Astrocyte (in vitro differentiated cells and primary cell): ENCODE measurements around the gene TRPC4AP. TPM values are rescaled to one million over a fixed set of nuclear protein-coding genes. Genes with fewer than 3 reads are reported as not detected.

Experiments
- DNase-seq: peaks from one replicate; pipeline ENCODE4 v3.0.0-alpha.2; 2010; ENCODE audit warnings: low read depth
- FAIRE-seq: peaks from 2 replicates; lab custom pipeline; 2011; peaks lifted over from hg19 to GRCh38; lab: Jason Lieb, UNC
- H2AFZ ChIP-seq: 2 replicates; pipeline ENCODE4 v1.6.0; 2012; ENCODE audit warnings: low read depth, low read length, inconsistent platforms
- H3K27ac ChIP-seq: 2 replicates; pipeline ENCODE4 v1.5.1; 2011; ENCODE audit warnings: low read depth, low read length, inconsistent platforms
- H3K27me3 ChIP-seq: 2 replicates; pipeline ENCODE4 v1.6.0; 2011; ENCODE audit warnings: low read length, inconsistent platforms; ENCODE audit not compliant: insufficient read depth
- H3K36me3 ChIP-seq: 2 replicates; pipeline ENCODE4 v1.5.1; 2011; ENCODE audit warnings: low read length, inconsistent platforms; ENCODE audit not compliant: insufficient read depth
- H3K4me1 ChIP-seq: 2 replicates; pipeline ENCODE4 v1.5.1; 2011; ENCODE audit warnings: low read length, inconsistent platforms; ENCODE audit not compliant: insufficient read depth
- H3K4me2 ChIP-seq: 2 replicates; pipeline ENCODE4 v1.6.0; 2012; ENCODE audit warnings: low read length, inconsistent platforms
- H3K4me3 ChIP-seq: 2 replicates; pipeline ENCODE4 v1.5.1; 2011; ENCODE audit warnings: low read depth, mild to moderate bottlenecking, low read length, inconsistent platforms; ENCODE audit not compliant: insufficient read depth
- H3K79me2 ChIP-seq: 2 replicates; pipeline ENCODE4 v1.6.0; 2012; ENCODE audit warnings: mild to moderate bottlenecking, low read length, inconsistent platforms; ENCODE audit not compliant: insufficient read depth
- H3K9ac ChIP-seq: 2 replicates; pipeline ENCODE4 v1.6.0; 2012; ENCODE audit warnings: mild to moderate bottlenecking, low read length, inconsistent platforms
- H3K9me3 ChIP-seq: 2 replicates; pipeline ENCODE4 v1.5.1; 2012; ENCODE audit warnings: low read depth, mild to moderate bottlenecking, low read length, inconsistent platforms; ENCODE audit not compliant: insufficient read depth
- H4K20me1 ChIP-seq: 2 replicates; pipeline ENCODE4 v1.6.0; 2012; ENCODE audit warnings: low read length, inconsistent platforms; ENCODE audit not compliant: insufficient read depth
- H3K27ac Mint-ChIP-seq: one replicate; pipeline ENCODE4 v1.8.0; 2021; ENCODE audit warnings: mild to moderate bottlenecking, mixed read lengths; ENCODE audit not compliant: unreplicated experiment
- H3K27me3 Mint-ChIP-seq: one replicate; pipeline ENCODE4 v1.8.0; 2021; ENCODE audit warnings: low read depth, mixed read lengths; ENCODE audit not compliant: unreplicated experiment
- H3K36me3 Mint-ChIP-seq: one replicate; pipeline ENCODE4 v1.8.0; 2021; ENCODE audit warnings: low read depth, mixed read lengths; ENCODE audit not compliant: unreplicated experiment
- H3K4me1 Mint-ChIP-seq: one replicate; pipeline ENCODE4 v1.8.0; 2021; ENCODE audit warnings: low read depth, mixed read lengths; ENCODE audit not compliant: unreplicated experiment
- H3K4me3 Mint-ChIP-seq: one replicate; pipeline ENCODE4 v1.8.0; 2021; ENCODE audit warnings: mild to moderate bottlenecking, moderate library complexity, mixed read lengths; ENCODE audit not compliant: unreplicated experiment
- H3K9me3 Mint-ChIP-seq: one replicate; pipeline ENCODE4 v1.8.0; 2021; ENCODE audit warnings: mild to moderate bottlenecking, mixed read lengths; ENCODE audit not compliant: unreplicated experiment
- CTCF ChIP-seq: IDR thresholded peaks from 2 replicates; pipeline ENCODE4 v1.5.1; 2011; ENCODE audit warnings: low read depth, mild to moderate bottlenecking, inconsistent platforms, low read length, moderate library complexity; ENCODE audit not compliant: insufficient read depth
- EZH2 ChIP-seq: IDR thresholded peaks from 2 replicates; pipeline ENCODE4 v1.6.1; 2012; ENCODE audit warnings: mild to moderate bottlenecking, low read length, inconsistent platforms; ENCODE audit not compliant: insufficient read depth
- total RNA-seq: library from RNA; stranded (reverse); gene quantifications from 2 replicates; pipeline ENCODE4 v1.2.1, GENCODE V29; 2021

TRPC4AP gene
- total RNA-seq, 1 donor from 2014 or later: 92.6 TPM

GRCh38 chr20:35087791-35088190 is 4.8 kb downstream of the TRPC4AP start:
- H3K27me3 Mint-ChIP-seq: no peaks in the 10 kb centered on the region
- H3K4me3 ChIP-seq: no peak overlapping the region
- DNase-seq (no peak), FAIRE-seq (no peak)
- H3K9me3 Mint-ChIP-seq: no peaks in the 10 kb centered on the region
- peaks cover 75% of the 10 kb centered on the region for H4K20me1 ChIP-seq
- peaks cover 19% of the 10 kb centered on the region for H3K4me1 Mint-ChIP-seq
- peaks cover 2% of the 10 kb centered on the region for H3K36me3 ChIP-seq
- H3K79me2 ChIP-seq: peaks cover 93% of the 10 kb centered on the region
- H2AFZ ChIP-seq: no peak overlapping the region
- no peaks in the 10 kb centered on the region for H3K9me3 ChIP-seq
- H3K4me3 Mint-ChIP-seq: no peak overlapping the region
- TF ChIP-seq CTCF (no peak), EZH2 (no peak)
- H3K4me2 ChIP-seq: no peak overlapping the region
- H3K36me3 Mint-ChIP-seq: peaks cover 3% of the 10 kb centered on the region
- no peak overlapping the region for H3K9ac ChIP-seq
- H3K27ac Mint-ChIP-seq: no peak overlapping the region
- H3K27ac ChIP-seq: no peak overlapping the region
- peaks cover 13% of the 10 kb centered on the region for H3K4me1 ChIP-seq
- no peaks in the 10 kb centered on the region for H3K27me3 ChIP-seq

GRCh38 chr20:35087355-35087754 is 5.3 kb downstream of the TRPC4AP start:
- no peak for FAIRE-seq
- Mint-ChIP-seq H3K36me3 (peaks cover 3% of the 10 kb centered on the region), H3K4me3 (no peak overlapping the region), H3K9me3 (no peaks in the 10 kb centered on the region), H3K27ac (no peak overlapping the region), H3K4me1 (peaks cover 19% of the 10 kb centered on the region), H3K27me3 (no peaks in the 10 kb centered on the region)
- Histone ChIP-seq H3K79me2 (peaks cover 97% of the 10 kb centered on the region), H3K9me3 (no peaks in the 10 kb centered on the region), H3K4me1 (peaks cover 13% of the 10 kb centered on the region), H3K9ac (no peak overlapping the region), H3K4me2 (no peak overlapping the region), H3K4me3 (no peak overlapping the region), H4K20me1 (peaks cover 78% of the 10 kb centered on the region), H3K27ac (no peak overlapping the region), H2AFZ (no peak overlapping the region), H3K27me3 (no peaks in the 10 kb centered on the region), H3K36me3 (peaks cover 2% of the 10 kb centered on the region)
- DNase-seq: no peak
- no peak for TF ChIP-seq CTCF

GRCh38 chr20:35085477-35086225 is 7.0 kb downstream of the TRPC4AP start:
- Mint-ChIP-seq H3K4me3 (no peak overlapping the region), H3K27me3 (no peaks in the 10 kb centered on the region), H3K36me3 (peaks cover 2% of the 10 kb centered on the region), H3K9me3 (no peaks in the 10 kb centered on the region), H3K27ac (no peak overlapping the region), H3K4me1 (peaks cover 14% of the 10 kb centered on the region)
- no peak overlapping the region for H2AFZ ChIP-seq
- no peaks in the 10 kb centered on the region for H3K27me3 ChIP-seq
- peaks cover 2% of the 10 kb centered on the region for H3K4me1 ChIP-seq
- H3K4me2 ChIP-seq: no peak overlapping the region
- no peak for FAIRE-seq
- H4K20me1 ChIP-seq: peaks cover 83% of the 10 kb centered on the region
- no peak overlapping the region for H3K9ac ChIP-seq
- H3K9me3 ChIP-seq: no peaks in the 10 kb centered on the region
- H3K79me2 ChIP-seq: peaks cover 97% of the 10 kb centered on the region
- TF ChIP-seq CTCF (no peak), EZH2 (no peak)
- no peak for DNase-seq
- H3K27ac ChIP-seq: no peak overlapping the region
- no peak overlapping the region for H3K4me3 ChIP-seq
- peaks cover 2% of the 10 kb centered on the region for H3K36me3 ChIP-seq
